ENCODE data around the gene MYD88. TPM values are rescaled to one million over a fixed set of nuclear protein-coding genes. Genes with fewer than 3 reads are reported as not detected.
"Not testable (repeated sequence)": the region's sequence is repeated elsewhere in the genome, so short reads cannot be mapped to it uniquely, and the experiment has no call there.

The MYD88 gene
- total and polyA plus RNA-seq, 2 experiments from 2014 or later = 6.7 to 32.1 TPM

GRCh38 chr3:38133557-38134405 lies 4.7 kb upstream of the MYD88 start:
- TF ChIP-seq EZH2phosphoT487 (IDR thresholded peaks at IDR 0.05; ENCODE audit: insufficient read depth, low read depth) = no peak
- TF ChIP-seq EZH2 (IDR thresholded peaks at IDR 0.05; ENCODE audit: insufficient read depth, poor library complexity, severe bottlenecking) = no peak
- Histone ChIP-seq H3K9me3 (ENCODE audit: low read depth) (no peaks in the 10 kb centered on the region), H3K9ac (no peak overlapping the region), H3K27ac (no peak overlapping the region), H3K36me3 (ENCODE audit: low read depth) (no peaks in the 10 kb centered on the region; the same call in 1 of the 2 replicates), H3K9me2 (ENCODE audit: insufficient read depth) (no peaks in the 10 kb centered on the region), H3F3A (ENCODE audit: insufficient read depth) (0 out of 2 replicates have a peak, but pooled peaks cover 8% of the 10 kb centered on the region), H2AFZ (no peak overlapping the region), H3K4me2 (ENCODE audit: unreplicated experiment) (no peak overlapping the region), H4K20me1 (ENCODE audit: insufficient read depth) (no peaks in the 10 kb centered on the region), H3K4me3 (no peak overlapping the region), H3K79me2 (ENCODE audit: insufficient read depth) (peaks cover 24% of the 10 kb centered on the region), H3K4me1 (ENCODE audit: insufficient read depth) (peaks cover 10% of the 10 kb centered on the region; the same call in 1 of the 2 replicates), H3K27me3 (replicated peaks; ENCODE audit: insufficient read depth) (no peaks in the 10 kb centered on the region)
- no peak for DNase-seq
- 84 to 88% methylated on average over 10 of the region's 10 CpGs for WGBS, 2 experiments (ENCODE audit: low coverage in 1 of 2, low lambda C conversion rate in 2 of 2, missing lambda C conversion rate in 2 of 2)
- in situ Hi-C loops (cut with MboI) = no loop called here

DNA sequence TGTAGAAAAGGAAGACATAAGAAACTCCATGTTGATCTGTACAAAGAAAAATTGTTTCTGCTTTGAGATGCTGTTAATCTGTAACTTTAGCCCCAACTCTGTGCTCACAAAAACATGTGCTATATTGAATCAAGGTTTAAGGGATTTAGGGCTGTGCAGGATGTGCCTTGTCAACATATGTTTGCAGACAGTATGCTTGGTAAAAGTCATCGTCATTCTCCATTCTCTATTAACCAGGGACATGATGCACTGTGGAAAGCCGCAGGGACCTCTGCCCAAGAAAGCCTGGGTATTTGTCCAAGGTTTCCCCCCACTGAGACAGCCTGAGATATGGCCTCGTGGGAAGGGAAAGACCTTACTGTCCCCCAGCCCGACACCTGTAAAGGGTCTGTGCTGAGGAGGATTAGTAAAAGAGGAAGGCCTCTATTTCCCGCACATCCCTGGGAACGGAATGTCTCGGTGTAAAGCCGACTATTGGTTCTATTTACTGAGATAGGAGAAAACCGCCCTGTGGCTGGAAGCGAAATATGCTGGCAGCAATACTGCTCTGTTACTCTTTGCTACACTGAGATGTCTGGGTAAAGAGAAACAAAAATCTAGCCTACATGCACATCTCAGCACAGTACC lies 3.8 kb upstream of the MYD88 start:
- H3K27me3 ChIP-seq (replicated peaks; ENCODE audit: insufficient read depth); H3K36me3 ChIP-seq (ENCODE audit: low read depth); DNase-seq; in situ Hi-C loops (cut with MboI); H3K4me2 ChIP-seq (ENCODE audit: unreplicated experiment); H3K4me3 ChIP-seq; H3K9me2 ChIP-seq (ENCODE audit: insufficient read depth); H2AFZ ChIP-seq; H3K9ac ChIP-seq; H4K20me1 ChIP-seq (ENCODE audit: insufficient read depth); H3K9me3 ChIP-seq (ENCODE audit: low read depth); H3F3A ChIP-seq (ENCODE audit: insufficient read depth); H3K27ac ChIP-seq: not testable (repeated sequence)
- Histone ChIP-seq H3K4me1 (ENCODE audit: insufficient read depth) (peaks cover 15% of the 10 kb centered on the region; the same call in 1 of the 2 replicates), H3K79me2 (ENCODE audit: insufficient read depth) (peaks cover 32% of the 10 kb centered on the region)
- 85 to 87% methylated on average over 10 of the region's 10 CpGs for WGBS, 2 experiments (ENCODE audit: low coverage in 1 of 2, low lambda C conversion rate in 2 of 2, missing lambda C conversion rate in 2 of 2)

- DNase-seq; in situ Hi-C loops (cut with MboI); H3F3A ChIP-seq (ENCODE audit: insufficient read depth); H3K9me3 ChIP-seq (ENCODE audit: low read depth); H3K36me3 ChIP-seq (ENCODE audit: low read depth); H3K27ac ChIP-seq; H4K20me1 ChIP-seq (ENCODE audit: insufficient read depth); H3K9me2 ChIP-seq (ENCODE audit: insufficient read depth); H3K27me3 ChIP-seq (replicated peaks; ENCODE audit: insufficient read depth): not testable (repeated sequence)
- WGBS, 2 experiments (ENCODE audit: low coverage in 1 of 2, low lambda C conversion rate in 2 of 2, missing lambda C conversion rate in 2 of 2) = 52 to 60% methylated on average over 10 of the region's 10 CpGs
- Histone ChIP-seq H3K9ac (peak overlapping the region; percentile 85), H3K4me3 (peak overlapping the region; percentile 90), H3K79me2 (ENCODE audit: insufficient read depth) (peaks cover 38% of the 10 kb centered on the region), H2AFZ (peak overlapping the region; percentile 83), H3K4me1 (ENCODE audit: insufficient read depth) (peaks cover 15% of the 10 kb centered on the region; the same call in 1 of the 2 replicates), H3K4me2 (ENCODE audit: unreplicated experiment) (peak overlapping the region; percentile 90)
These were observed 2.7 kb upstream of the MYD88 start for GRCh38 chr3:38135621-38136277.

- H3K9me2 ChIP-seq (ENCODE audit: insufficient read depth) = no peaks in the 10 kb centered on the region
- H3K4me2 ChIP-seq (ENCODE audit: unreplicated experiment) = peak overlapping the region; percentile 90
- H4K20me1 ChIP-seq (ENCODE audit: insufficient read depth) = no peaks in the 10 kb centered on the region
- H3K9ac ChIP-seq = peak overlapping the region; percentile 85
- no peaks in the 10 kb centered on the region for H3K9me3 ChIP-seq (ENCODE audit: low read depth)
- peaks cover 38% of the 10 kb centered on the region for H3K79me2 ChIP-seq (ENCODE audit: insufficient read depth)
- H3K4me3 ChIP-seq = peak overlapping the region; percentile 90
- H3K36me3 ChIP-seq (ENCODE audit: low read depth) = no peaks in the 10 kb centered on the region; the same call in 1 of the 2 replicates
- in situ Hi-C loops (cut with MboI) = no loop called here
- H3K27ac ChIP-seq = peak overlapping the region; percentile 36
- H2AFZ ChIP-seq = peak overlapping the region; percentile 83
- H3K4me1 ChIP-seq (ENCODE audit: insufficient read depth) = peaks cover 15% of the 10 kb centered on the region; the same call in 1 of the 2 replicates
- peak; percentile 72 for DNase-seq
- TF ChIP-seq EZH2 (IDR thresholded peaks at IDR 0.05; ENCODE audit: insufficient read depth, poor library complexity, severe bottlenecking) (no peak), EZH2phosphoT487 (IDR thresholded peaks at IDR 0.05; ENCODE audit: insufficient read depth, low read depth) (no peak)
- no peaks in the 10 kb centered on the region for H3K27me3 ChIP-seq (replicated peaks; ENCODE audit: insufficient read depth)
- 0 out of 2 replicates have a peak, but pooled peaks cover 8% of the 10 kb centered on the region for H3F3A ChIP-seq (ENCODE audit: insufficient read depth)
- 2% methylated on average over 18 to 20 of the region's 20 CpGs for WGBS, 2 experiments (ENCODE audit: low coverage in 1 of 2, low lambda C conversion rate in 2 of 2, missing lambda C conversion rate in 2 of 2)
These were observed 2.1 kb upstream of the MYD88 start for GRCh38 chr3:38136393-38136776.
